HepG2 (cell line): ENCODE data around the gene CIAO2B. TPM values are rescaled to one million over a fixed set of nuclear protein-coding genes. Genes with fewer than 3 reads are reported as not detected.

Experiments
- AHR ChIP-seq: IDR thresholded peaks from 2 replicates; pipeline ENCODE4 v1.6.1; 2018; ENCODE audit warnings: missing genetic modification reagents, missing compliant biosample characterization
- ARID2 ChIP-seq: sonication (generic); formaldehyde crosslinking; IDR thresholded peaks from 2 replicates; pipeline ENCODE4 v1.8.1; 2022; ENCODE audit warnings: mild to moderate bottlenecking, missing genetic modification reagents, borderline replicate concordance
- CENPX ChIP-seq: sonication (generic); formaldehyde crosslinking; IDR thresholded peaks from 2 replicates; pipeline ENCODE4 v1.9.0; 2021; ENCODE audit warnings: mild to moderate bottlenecking, missing genetic modification reagents, moderate library complexity
- CREM ChIP-seq, 2 experiments: sonication (generic) in 1 of 2; formaldehyde crosslinking in 1 of 2; IDR thresholded peaks; 2 replicates each; pipeline versions ENCODE4 v1.4.0 to v1.6.1; 2016 to 2020; ENCODE audit warnings: antibody characterized with exemption in 1 of 2, mild to moderate bottlenecking in 1 of 2, missing genetic modification reagents in 1 of 2
- GMEB1 ChIP-seq: sonication (generic); formaldehyde crosslinking; IDR thresholded peaks from 2 replicates; pipeline ENCODE4 v1.5.1; 2020; ENCODE audit warnings: missing genetic modification reagents, mild to moderate bottlenecking, borderline replicate concordance
- KAT7 ChIP-seq: IDR thresholded peaks from 2 replicates; pipeline ENCODE4 v1.6.1; 2018; ENCODE audit warnings: borderline replicate concordance, missing compliant biosample characterization
- NFKB2 ChIP-seq: sonication (generic); formaldehyde crosslinking; IDR thresholded peaks from 2 replicates; pipeline ENCODE4 v1.4.0; 2020; ENCODE audit warnings: missing genetic modification reagents, borderline replicate concordance
- NR3C1 ChIP-seq: sonication (generic); formaldehyde crosslinking; IDR thresholded peaks from 2 replicates; pipeline ENCODE4 v1.4.0; 2020; ENCODE audit warnings: missing genetic modification reagents
- POLR2AphosphoS2 ChIP-seq: IDR thresholded peaks from 2 replicates; pipeline ENCODE4 v1.6.1; 2011; ENCODE audit warnings: low read depth, low read length, improper control_type of control experiment
- SIN3A ChIP-seq: IDR thresholded peaks from 2 replicates; pipeline ENCODE4 v1.6.1; 2011; ENCODE audit warnings: low read depth, mild to moderate bottlenecking, control low read depth, low read length, borderline replicate concordance
- SIX4 ChIP-seq: sonication (generic); formaldehyde crosslinking; IDR thresholded peaks from 2 replicates; pipeline ENCODE4 v1.4.0; 2020; ENCODE audit warnings: missing genetic modification reagents
- SKI ChIP-seq: fragments of 450-650 bp; IDR thresholded peaks from one replicate; pipeline ENCODE4 v1.6.1; 2018; ENCODE audit warnings: mild to moderate bottlenecking; ENCODE audit not compliant: partially characterized antibody
- SRY ChIP-seq: sonication (generic); formaldehyde crosslinking; IDR thresholded peaks from 2 replicates; pipeline ENCODE4 v1.8.0; 2022; ENCODE audit warnings: mild to moderate bottlenecking, missing genetic modification reagents
- ZEB1 ChIP-seq: IDR thresholded peaks from 2 replicates; pipeline ENCODE4 v1.6.1; 2012; ENCODE audit warnings: mild to moderate bottlenecking, low read depth, inconsistent platforms; ENCODE audit not compliant: insufficient replicate concordance
- ZFP82 ChIP-seq: sonication (generic); formaldehyde crosslinking; IDR thresholded peaks from 2 replicates; pipeline ENCODE4 v1.5.1; 2020; ENCODE audit warnings: mild to moderate bottlenecking, missing genetic modification reagents, borderline replicate concordance
- ZNF331 ChIP-seq: sonication (generic); formaldehyde crosslinking; IDR thresholded peaks from 2 replicates; pipeline ENCODE4 v1.4.0; 2020; ENCODE audit warnings: missing genetic modification reagents
- ZNF407 ChIP-seq: sonication (generic); formaldehyde crosslinking; IDR thresholded peaks from one replicate; pipeline ENCODE4 v1.5.1; 2020; ENCODE audit warnings: mild to moderate bottlenecking, missing genetic modification reagents; ENCODE audit errors: not compliant biosample characterization
- ZNF703 ChIP-seq: sonication (generic); formaldehyde crosslinking; IDR thresholded peaks from 2 replicates; pipeline ENCODE4 v1.5.1; 2020; ENCODE audit warnings: missing genetic modification reagents, mild to moderate bottlenecking, moderate library complexity, borderline replicate concordance
- ZNF776 ChIP-seq: sonication (generic); formaldehyde crosslinking; IDR thresholded peaks from 2 replicates; pipeline ENCODE4 v1.4.0; 2020; ENCODE audit warnings: mild to moderate bottlenecking, missing genetic modification reagents
- polyA plus RNA-seq, 8 experiments: library from polyadenylated mRNA; depleted of rRNA in 3 of 8; stranded (reverse) in 7 of 8; unstranded in 1 of 8; fragments of >200 nt; fragmentation: Illumina TruSeq in 4 of 8; extraction: Trizol in 4 of 8; gene quantifications; 2 replicates each; pipeline versions ENCODE4 v1.2.1 to v1.2.3, GENCODE V29; 2011 to 2016; ENCODE audit warnings: low read depth in 4 of 8, missing spikeins in 1 of 8, mixed read lengths in 1 of 8; ENCODE audit not compliant: insufficient read depth in 1 of 8
- total RNA-seq, 5 experiments: library from RNA; depleted of rRNA; stranded (reverse); fragments of >200 nt; fragmentation: Illumina TruSeq; extraction: Trizol; gene quantifications; 2 replicates each; pipeline ENCODE4 v1.2.3, GENCODE V29; 2016; ENCODE audit warnings: low read depth in 1 of 5

Gene CIAO2B
- total and polyA plus RNA-seq, 2 of the 13 experiments (the other 11 are each of a cell fraction or from before 2014, with no cell fraction given), result 157 to 293 TPM

GRCh38 chr16:66954097-66954659 is 20.0 kb upstream of the CIAO2B start (continued):
- TF ChIP-seq GMEB1 (CRISPR knock-in tag), result no peak
- TF ChIP-seq ZEB1, result no peak
- no peak for TF ChIP-seq CREM (IDR thresholded peaks at IDR 0.05)
- no peak for TF ChIP-seq CREM (CRISPR knock-in tag; IDR thresholded peaks at IDR 0.05)
- no peak for TF ChIP-seq ZNF776
- no peak for TF ChIP-seq SKI
- no peak for TF ChIP-seq ZFP82 (CRISPR knock-in tag)
- no peak for TF ChIP-seq SRY
- TF ChIP-seq NR3C1 (CRISPR knock-in tag), result no peak
- TF ChIP-seq AHR, result no peak
- TF ChIP-seq ARID2 (CRISPR knock-in tag), result no peak
- TF ChIP-seq ZNF407 (CRISPR knock-in tag), result no peak
- TF ChIP-seq ZNF331 (CRISPR knock-in tag), result peak; percentile 78
- TF ChIP-seq POLR2AphosphoS2, result no peak
- TF ChIP-seq ZNF703 (CRISPR knock-in tag), result no peak
- TF ChIP-seq CENPX (CRISPR knock-in tag), result no peak
- no peak for TF ChIP-seq KAT7 (CRISPR knock-in tag)
- no peak for TF ChIP-seq SIX4
- TF ChIP-seq SIN3A, result no peak
- TF ChIP-seq NFKB2, result no peak
